ENCODE results near the gene C19orf25.

DNA sequence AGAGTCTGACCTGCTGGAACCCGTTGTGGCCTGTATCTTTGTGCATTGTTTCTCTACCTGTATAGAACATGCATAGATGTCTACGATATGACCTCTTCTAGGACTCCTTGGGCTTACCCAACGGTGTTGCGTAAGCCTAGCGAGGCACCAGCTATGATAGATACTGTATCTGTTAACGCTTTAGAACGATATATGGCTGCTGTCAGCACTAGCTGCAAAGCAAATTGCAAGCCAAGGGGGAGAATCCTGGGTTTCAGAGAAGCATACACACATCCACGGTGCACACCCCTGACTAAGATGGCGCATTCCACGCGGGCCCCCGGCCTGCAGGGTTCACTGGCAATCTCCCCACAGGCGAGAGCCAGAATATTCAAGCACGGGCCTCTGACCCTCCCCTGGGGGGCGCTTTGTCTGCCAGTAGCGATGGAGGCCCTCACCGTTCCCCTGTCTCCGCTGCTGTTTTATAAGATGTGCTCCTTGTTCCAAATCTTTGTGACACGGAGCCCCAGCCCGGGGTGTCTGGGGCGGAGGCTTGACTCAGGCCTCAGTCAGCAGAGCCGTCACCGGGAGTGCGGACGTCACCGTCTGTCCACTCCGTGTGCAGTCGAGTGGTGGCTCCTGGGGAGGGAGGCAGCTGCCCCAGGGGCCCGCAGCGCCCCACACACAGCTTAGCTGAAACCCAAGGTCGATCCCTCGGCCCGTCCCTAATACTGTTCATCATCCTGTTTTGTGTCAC lies 53.7 kb downstream of the C19orf25 start:
- TF ChIP-seq POLR2AphosphoS5 (IDR thresholded peaks at IDR 0.05; ENCODE audit: low read depth, low read length) (no peak), POLR2A (IDR thresholded peaks at IDR 0.05; ENCODE audit: low read depth, low read length) (no peak)

Data from GM12892 (cell line).